NCI-H69 (cell line): ENCODE data around the gene CCR9.

Experiments
- DNase-seq: peaks from one replicate; lab custom pipeline; 2025; lab: John Stamatoyannopoulos, UW

Gene CCR9

GRCh38 chr3:45873036-45873435, 13.3 kb upstream of the CCR9 start:
- no peak for DNase-seq

- DNase-seq, result no peak
These were observed 12.7 kb upstream of the CCR9 start for GRCh38 chr3:45873638-45874037.

GRCh38 chr3:45874677-45875346, 11.5 kb upstream of the CCR9 start:
- DNase-seq, result no peak

- DNase-seq, result no peak
These were observed 8.2 kb upstream of the CCR9 start for GRCh38 chr3:45878124-45878523.

GRCh38 chr3:45880725-45881077, 5.6 kb upstream of the CCR9 start:
- no peak for DNase-seq

GRCh38 chr3:45881078-45882022, 5.0 kb upstream of the CCR9 start:
- DNase-seq, result no peak

- no peak for DNase-seq
These were observed 1.8 kb upstream of the CCR9 start for GRCh38 chr3:45884368-45885201.

GRCh38 chr3:45887285-45887684, 942 bp downstream of the CCR9 start:
- no peak for DNase-seq

- DNase-seq, result no peak
These were observed 1.6 kb downstream of the CCR9 start for GRCh38 chr3:45887759-45888511.

GRCh38 chr3:45889337-45889736, 3.0 kb downstream of the CCR9 start:
- no peak for DNase-seq

GRCh38 chr3:45890405-45890804, 4.1 kb downstream of the CCR9 start:
- DNase-seq, result peak; percentile 72

GRCh38 chr3:45892161-45892560, 5.8 kb downstream of the CCR9 start:
- no peak for DNase-seq

GRCh38 chr3:45894015-45894414, 7.7 kb downstream of the CCR9 start:
- DNase-seq, result no peak

GRCh38 chr3:45895686-45896468, 9.5 kb downstream of the CCR9 start:
- peak; percentile 10 for DNase-seq

GRCh38 chr3:45896956-45897355, 10.6 kb downstream of the CCR9 start:
- no peak for DNase-seq

GRCh38 chr3:45904931-45905330, 18.6 kb downstream of the CCR9 start:
- no peak for DNase-seq

- DNase-seq, result no peak
These were observed 19.4 kb downstream of the CCR9 start for GRCh38 chr3:45905755-45906154.

GRCh38 chr3:45906681-45907407, 20.5 kb downstream of the CCR9 start:
- DNase-seq, result peak; percentile 3

- DNase-seq, result no peak
These were observed 21.7 kb downstream of the CCR9 start for GRCh38 chr3:45907769-45908705.
